HG03108 (cell line): ENCODE results near the gene TSHZ1.

Source experiments
- ATAC-seq: cut with Tn5 transposase; IDR thresholded peaks from one replicate; pipeline ENCODE4 v1.9.1; 2021; ENCODE audit warnings: moderate library complexity; ENCODE audit not compliant: unreplicated experiment

TSHZ1 gene

GRCh38 chr18:75268364-75268646, 57.7 kb downstream of the TSHZ1 start:
- no peak for ATAC-seq

- no peak for ATAC-seq
Observed at GRCh38 chr18:75269124-75269680, 58.6 kb downstream of the TSHZ1 start.

GRCh38 chr18:75269696-75270095, 59.1 kb downstream of the TSHZ1 start:
- no peak for ATAC-seq

GRCh38 chr18:75271952-75272351, 61.4 kb downstream of the TSHZ1 start:
- no peak for ATAC-seq

GRCh38 chr18:75273817-75274216, 63.2 kb downstream of the TSHZ1 start:
- ATAC-seq: no peak

- ATAC-seq: no peak
Observed at GRCh38 chr18:75275226-75275625, 64.6 kb downstream of the TSHZ1 start.

GRCh38 chr18:75276818-75277609, 66.4 kb downstream of the TSHZ1 start:
- no peak for ATAC-seq

- no peak for ATAC-seq
Observed at GRCh38 chr18:75277610-75277928, 67.0 kb downstream of the TSHZ1 start.

GRCh38 chr18:75279381-75279780, 68.8 kb downstream of the TSHZ1 start:
- ATAC-seq: no peak

GRCh38 chr18:75280427-75281280, 70.1 kb downstream of the TSHZ1 start:
- no peak for ATAC-seq

- no peak for ATAC-seq
Observed at GRCh38 chr18:75282746-75283145, 72.1 kb downstream of the TSHZ1 start.

GRCh38 chr18:75283731-75284130, 73.1 kb downstream of the TSHZ1 start:
- no peak for ATAC-seq

GRCh38 chr18:75284566-75284965, 74.0 kb downstream of the TSHZ1 start:
- ATAC-seq: no peak

- no peak for ATAC-seq
Observed at GRCh38 chr18:75285876-75286275, 75.3 kb downstream of the TSHZ1 start.

- no peak for ATAC-seq
Observed at GRCh38 chr18:75287006-75287405, 76.4 kb downstream of the TSHZ1 start.

- no peak for ATAC-seq
Observed at GRCh38 chr18:75287700-75288099, 77.1 kb downstream of the TSHZ1 start.

GRCh38 chr18:75289761-75290160, 79.2 kb downstream of the TSHZ1 start:
- no peak for ATAC-seq

- no peak for ATAC-seq
Observed at GRCh38 chr18:75290737-75291358, 80.3 kb downstream of the TSHZ1 start.

GRCh38 chr18:75291460-75291859, 80.9 kb downstream of the TSHZ1 start:
- no peak for ATAC-seq

- no peak for ATAC-seq
Observed at GRCh38 chr18:75293591-75293990, 83.0 kb downstream of the TSHZ1 start.

GRCh38 chr18:75297731-75298130, 87.1 kb downstream of the TSHZ1 start:
- no peak for ATAC-seq
